CD14-positive monocyte (primary cell): ENCODE measurements around the gene CDH4. TPM values are rescaled to one million over a fixed set of nuclear protein-coding genes. Genes with fewer than 3 reads are reported as not detected.

Source experiments
- DNase-seq, 3 donors: peaks; one replicate each; pipeline ENCODE4 v3.0.0-alpha.2; 2011 to 2022
- H2AFZ ChIP-seq: 2 replicates; pipeline ENCODE4 v1.6.0; 2012; ENCODE audit warnings: mild to moderate bottlenecking, low read depth, low read length, inconsistent platforms; ENCODE audit not compliant: insufficient read depth, poor library complexity, severe bottlenecking
- H3K27ac ChIP-seq, 2 donors: 1 replicate in 1 of 2; 2 replicates in 1 of 2; pipeline ENCODE4 v1.5.1; 2012 to 2013; ENCODE audit warnings: low read length in 2 of 2, control low read depth in 1 of 2, inconsistent platforms in 1 of 2, low read depth in 1 of 2, mild to moderate bottlenecking in 1 of 2
- H3K27me3 ChIP-seq, 2 donors: one replicate each; pipeline versions ENCODE4 v1.6.0 to v1.6.1; 2011 to 2013; ENCODE audit warnings: low read length in 2 of 2; ENCODE audit not compliant: control insufficient read depth in 2 of 2, insufficient read depth in 2 of 2
- H3K36me3 ChIP-seq, 2 donors: replicated peaks in 1 of 2; 1 replicate in 1 of 2; 2 replicates in 1 of 2; pipeline versions ENCODE4 v1.5.1 to v1.6.1; 2012 to 2013; ENCODE audit warnings: low read length in 2 of 2, control low read depth in 1 of 2, inconsistent platforms in 1 of 2, mild to moderate bottlenecking in 1 of 2; ENCODE audit not compliant: insufficient read depth in 2 of 2, control insufficient read depth in 1 of 2
- H3K4me1 ChIP-seq, 2 donors: 1 replicate in 1 of 2; 2 replicates in 1 of 2; pipeline versions ENCODE4 v1.5.1 to v1.6.1; 2012 to 2013; ENCODE audit warnings: low read length in 2 of 2, control low read depth in 1 of 2, inconsistent platforms in 1 of 2, mild to moderate bottlenecking in 1 of 2, moderate library complexity in 1 of 2; ENCODE audit not compliant: insufficient read depth in 2 of 2, control insufficient read depth in 1 of 2
- H3K4me2 ChIP-seq: replicated peaks from 2 replicates; pipeline ENCODE3; 2012; ENCODE audit warnings: low read length, moderate library complexity, mild to moderate bottlenecking; ENCODE audit not compliant: poor library complexity, severe bottlenecking; ENCODE audit errors: extremely low read depth
- H3K4me3 ChIP-seq, 3 experiments: fragments of 200-600 bp in 1 of 3; sonication (generic) in 1 of 3; replicated peaks in 1 of 3; 1 replicate in 2 of 3; 2 replicates in 1 of 3; pipeline ENCODE4 v1.5.1; 2011 to 2013; ENCODE audit warnings: low read length in 3 of 3, mild to moderate bottlenecking in 3 of 3, control low read depth in 2 of 3, low read depth in 2 of 3, inconsistent platforms in 1 of 3, moderate library complexity in 1 of 3
- H3K79me2 ChIP-seq: 2 replicates; pipeline ENCODE4 v1.6.0; 2012; ENCODE audit warnings: mild to moderate bottlenecking, control low read depth, inconsistent platforms, low read length, moderate library complexity; ENCODE audit not compliant: insufficient read depth
- H3K9ac ChIP-seq: 2 replicates; pipeline ENCODE4 v1.6.0; 2017; ENCODE audit warnings: low read length, mild to moderate bottlenecking; ENCODE audit not compliant: insufficient read depth, poor library complexity, severe bottlenecking
- H3K9me3 ChIP-seq, 2 donors: replicated peaks in 1 of 2; 1 replicate in 1 of 2; 2 replicates in 1 of 2; pipeline versions ENCODE4 v1.5.1 to v1.6.1; 2012 to 2013; ENCODE audit warnings: low read length in 2 of 2, control low read depth in 1 of 2; ENCODE audit not compliant: control insufficient read depth in 1 of 2, insufficient read depth in 1 of 2
- H4K20me1 ChIP-seq: 2 replicates; pipeline ENCODE4 v1.6.0; 2012; ENCODE audit warnings: mild to moderate bottlenecking, low read length, control low read depth, moderate library complexity; ENCODE audit not compliant: insufficient read depth
- H3K27ac Mint-ChIP-seq, 7 donors: one replicate each; pipeline ENCODE4 v1.8.0; 2020; ENCODE audit warnings: mild to moderate bottlenecking in 7 of 7, mixed read lengths in 7 of 7, moderate library complexity in 6 of 7, inconsistent platforms in 2 of 7
- H3K27me3 Mint-ChIP-seq, 3 donors: one replicate each; pipeline ENCODE4 v1.8.0; 2021 to 2022; ENCODE audit warnings: low read depth in 3 of 3, mild to moderate bottlenecking in 3 of 3, mixed read lengths in 3 of 3, moderate library complexity in 3 of 3, inconsistent platforms in 1 of 3
- H3K36me3 Mint-ChIP-seq, 2 donors: one replicate each; pipeline ENCODE4 v1.8.0; 2020; ENCODE audit warnings: mixed read lengths in 2 of 2, inconsistent platforms in 1 of 2, mild to moderate bottlenecking in 1 of 2
- H3K4me1 Mint-ChIP-seq: one replicate; pipeline ENCODE4 v1.8.0; 2020; ENCODE audit warnings: mild to moderate bottlenecking, mixed read lengths
- H3K4me3 Mint-ChIP-seq, 2 donors: one replicate each; pipeline ENCODE4 v1.8.0; 2020; ENCODE audit warnings: mild to moderate bottlenecking in 2 of 2, mixed read lengths in 2 of 2, moderate library complexity in 1 of 2
- H3K9me3 Mint-ChIP-seq, 7 donors: one replicate each; pipeline ENCODE4 v1.8.0; 2020 to 2022; ENCODE audit warnings: mixed read lengths in 7 of 7, mild to moderate bottlenecking in 6 of 7, moderate library complexity in 6 of 7, inconsistent platforms in 2 of 7
- WGBS: methylation state at CpG from one replicate; pipeline ENCODE4 v1.1.5; 2013; ENCODE audit warnings: missing lambda C conversion rate; ENCODE audit not compliant: insufficient coverage; 5-methylcytosine and 5-hydroxymethylcytosine counted together
- intact Hi-C, 2 donors: fragments of 100-400 bp; cut with micrococcal nuclease; formaldehyde crosslinking; loops; one replicate each; pipeline versions ENCODE4 v1.15.0 to v1.15.1; 2023
- polyA plus RNA-seq, 3 donors: library from polyadenylated mRNA; depleted of rRNA in 1 of 3; unstranded in 2 of 3; stranded (reverse) in 1 of 3; fragments of 300-500 nt in 2 of 3; fragments of >200 nt in 1 of 3; fragmentation: Illumina TruSeq in 2 of 3; gene quantifications; 1 replicate in 2 of 3; 2 replicates in 1 of 3; pipeline ENCODE4 v1.2.3, GENCODE V29; 2012 to 2021
- TF ChIP-seq, protein P1 (sequence below): fragments of 200-600 bp; IDR thresholded peaks from one replicate; pipeline ENCODE4 v1.8.0; 2022; ENCODE audit warnings: antibody characterized with exemption, mild to moderate bottlenecking

CDH4 gene
- polyA plus RNA-seq, 3 donors: not detected

DNA sequence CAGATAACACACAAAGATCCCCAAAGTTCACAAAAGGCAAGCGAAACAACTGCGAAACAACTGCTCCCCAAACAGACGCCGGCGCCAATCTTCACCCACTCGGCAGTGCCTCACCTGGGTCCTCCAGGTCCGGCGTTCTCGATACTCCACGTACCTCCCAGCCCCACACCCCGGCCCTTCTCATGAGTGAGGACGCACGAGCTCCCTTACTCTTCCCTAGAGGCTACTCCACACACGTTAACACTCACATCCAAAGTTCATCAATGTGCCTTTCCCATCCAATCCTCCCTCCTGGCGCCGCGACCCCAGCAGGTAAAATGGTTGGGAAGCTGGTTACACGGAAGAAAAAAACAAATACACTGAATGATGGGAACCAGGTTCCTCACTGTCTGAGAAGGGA is 736.6 kb downstream of the CDH4 start:
- H3K4me3 Mint-ChIP-seq: no peak overlapping the region
- WGBS: 94% methylated on average over 15 of the region's 18 CpGs
- H3K9me3 ChIP-seq: peaks cover 20 to 36% of the 10 kb centered on the region in 2 donors
- intact Hi-C loops: no loop called here
- no peak overlapping the region for H3K9ac ChIP-seq
- peaks cover 7% of the 10 kb centered on the region for H3K4me1 Mint-ChIP-seq
- H3K9me3 Mint-ChIP-seq: peaks cover 29 to 44% (median 35%) of the 10 kb centered on the region in 7 donors
- no peak overlapping the region for H3K4me2 ChIP-seq
- peaks cover 75 to 82% of the 10 kb centered on the region in 2 donors for H3K36me3 Mint-ChIP-seq
- peaks cover 60 to 78% of the 10 kb centered on the region in 2 donors for H3K36me3 ChIP-seq
- H3K4me1 ChIP-seq: peaks cover 5 to 7% of the 10 kb centered on the region in 2 donors
- no peaks in the 10 kb centered on the region for H4K20me1 ChIP-seq
- no peak for DNase-seq
- H3K4me3 ChIP-seq: no peak overlapping the region
- no peak overlapping the region for H3K27ac ChIP-seq
- no peak overlapping the region for H2AFZ ChIP-seq
- H3K79me2 ChIP-seq: no peaks in the 10 kb centered on the region
- TF ChIP-seq, protein P1, sequence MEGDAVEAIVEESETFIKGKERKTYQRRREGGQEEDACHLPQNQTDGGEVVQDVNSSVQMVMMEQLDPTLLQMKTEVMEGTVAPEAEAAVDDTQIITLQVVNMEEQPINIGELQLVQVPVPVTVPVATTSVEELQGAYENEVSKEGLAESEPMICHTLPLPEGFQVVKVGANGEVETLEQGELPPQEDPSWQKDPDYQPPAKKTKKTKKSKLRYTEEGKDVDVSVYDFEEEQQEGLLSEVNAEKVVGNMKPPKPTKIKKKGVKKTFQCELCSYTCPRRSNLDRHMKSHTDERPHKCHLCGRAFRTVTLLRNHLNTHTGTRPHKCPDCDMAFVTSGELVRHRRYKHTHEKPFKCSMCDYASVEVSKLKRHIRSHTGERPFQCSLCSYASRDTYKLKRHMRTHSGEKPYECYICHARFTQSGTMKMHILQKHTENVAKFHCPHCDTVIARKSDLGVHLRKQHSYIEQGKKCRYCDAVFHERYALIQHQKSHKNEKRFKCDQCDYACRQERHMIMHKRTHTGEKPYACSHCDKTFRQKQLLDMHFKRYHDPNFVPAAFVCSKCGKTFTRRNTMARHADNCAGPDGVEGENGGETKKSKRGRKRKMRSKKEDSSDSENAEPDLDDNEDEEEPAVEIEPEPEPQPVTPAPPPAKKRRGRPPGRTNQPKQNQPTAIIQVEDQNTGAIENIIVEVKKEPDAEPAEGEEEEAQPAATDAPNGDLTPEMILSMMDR: no peak
- H3K27me3 ChIP-seq: no peaks in the 10 kb centered on the region
- H3K27me3 Mint-ChIP-seq: peaks cover 0 to 2% (median 1%) of the 10 kb centered on the region in 3 donors
- peak overlapping the region in 1 of 7 donors; percentile 61 for H3K27ac Mint-ChIP-seq

DNA sequence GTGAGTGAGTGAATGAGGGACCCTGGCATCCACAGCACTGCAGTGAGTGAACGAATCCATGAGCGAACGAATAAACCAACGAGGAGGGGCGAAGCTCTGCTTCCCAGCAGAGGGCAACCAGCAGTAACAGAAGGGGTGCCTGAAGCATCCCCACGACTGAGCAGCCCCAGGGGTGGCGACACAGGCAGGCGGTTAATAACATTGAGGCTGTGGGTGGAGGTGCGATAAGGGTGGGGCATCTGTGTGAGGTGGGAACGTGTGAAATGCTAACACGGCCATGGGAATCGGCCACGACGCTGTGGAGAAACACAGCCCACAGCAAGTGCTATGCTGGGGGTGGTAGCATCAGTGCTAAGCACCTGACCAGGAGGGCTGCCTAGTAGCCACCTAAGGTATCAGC is 737.7 kb downstream of the CDH4 start:
- H3K79me2 ChIP-seq: no peaks in the 10 kb centered on the region
- no peak overlapping the region for H2AFZ ChIP-seq
- no peak overlapping the region for H3K27ac ChIP-seq
- Mint-ChIP-seq H3K4me3 (no peak overlapping the region), H3K9me3 (peaks cover 29 to 42% (median 32%) of the 10 kb centered on the region in 7 donors), H3K4me1 (no peaks in the 10 kb centered on the region), H3K27ac (no peak overlapping the region), H3K27me3 (no peaks in the 10 kb centered on the region), H3K36me3 (peaks cover 79 to 87% of the 10 kb centered on the region in 2 donors)
- no peaks in the 10 kb centered on the region for H3K4me1 ChIP-seq
- H3K4me3 ChIP-seq: no peak overlapping the region
- peaks cover 71 to 89% of the 10 kb centered on the region in 2 donors for H3K36me3 ChIP-seq
- no peak overlapping the region for H3K4me2 ChIP-seq
- DNase-seq: no peak
- no peak overlapping the region for H3K9ac ChIP-seq
- no peaks in the 10 kb centered on the region for H4K20me1 ChIP-seq
- peaks cover 20 to 34% of the 10 kb centered on the region in 2 donors for H3K9me3 ChIP-seq
- 97% methylated on average over 14 of the region's 14 CpGs for WGBS
- H3K27me3 ChIP-seq: no peaks in the 10 kb centered on the region
- intact Hi-C loops: no loop called here
- TF ChIP-seq, protein P1: no peak
